ENCODE data around the gene PPP2R2B. TPM values are rescaled to one million over a fixed set of nuclear protein-coding genes. Genes with fewer than 3 reads are reported as not detected.

Gene PPP2R2B
- total and polyA plus RNA-seq, 12 donors = 0.35 to 11.7 (median 4.7) TPM

GRCh38 chr5:146815411-146815810, 63.1 kb downstream of the PPP2R2B start:
- intact Hi-C loops (cut with DNase I) = no loop called here
- no peak for DNase-seq
- no peaks in the 10 kb centered on the region for H3K9me3 ChIP-seq (replicated peaks in 1 of 3)
- H3K36me3 ChIP-seq (replicated peaks in 1 of 2) = no peaks in the 10 kb centered on the region
- H3K27ac ChIP-seq = no peak overlapping the region
- no peaks in the 10 kb centered on the region for H3K4me1 ChIP-seq (replicated peaks in 1 of 2)
- WGBS, 4 donors = 87 to 92% (median 88%) methylated on average over 3 of the region's 3 CpGs
- no peaks in the 10 kb centered on the region for H3K27me3 ChIP-seq
- TF ChIP-seq CTCF (IDR thresholded peaks at IDR 0.05) = no peak
- TF ChIP-seq POLR2A (IDR thresholded peaks at IDR 0.05) = no peak
- no peak overlapping the region for H3K4me3 ChIP-seq

- intact Hi-C loops (cut with DNase I) = no loop called here
- Histone ChIP-seq H3K4me3 (no peak overlapping the region), H3K27me3 (no peaks in the 10 kb centered on the region), H3K36me3 (replicated peaks in 1 of 2) (no peaks in the 10 kb centered on the region), H3K27ac (no peak overlapping the region), H3K4me1 (replicated peaks in 1 of 2) (no peaks in the 10 kb centered on the region), H3K9me3 (replicated peaks in 1 of 3) (no peaks in the 10 kb centered on the region)
- no peak for DNase-seq
- no peak for TF ChIP-seq POLR2A (IDR thresholded peaks at IDR 0.05)
- no peak for TF ChIP-seq CTCF (IDR thresholded peaks at IDR 0.05)
- WGBS, 4 donors = 79 to 86% (median 82%) methylated on average over 10 of the region's 10 CpGs
These were observed 65.0 kb downstream of the PPP2R2B start for GRCh38 chr5:146813346-146814157.

GRCh38 chr5:146805081-146805480, 73.5 kb downstream of the PPP2R2B start:
- Histone ChIP-seq H3K9me3 (replicated peaks in 1 of 3) (no peaks in the 10 kb centered on the region), H3K27ac (no peak overlapping the region), H3K4me1 (replicated peaks in 1 of 2) (no peaks in the 10 kb centered on the region), H3K4me3 (no peak overlapping the region), H3K36me3 (replicated peaks in 1 of 2) (no peaks in the 10 kb centered on the region), H3K27me3 (no peaks in the 10 kb centered on the region)
- TF ChIP-seq CTCF (IDR thresholded peaks at IDR 0.05) (no peak), POLR2A (IDR thresholded peaks at IDR 0.05) (no peak)
- intact Hi-C loops (cut with DNase I) = no loop called here
- no peak for DNase-seq
- WGBS, 4 donors = 62 to 93% (median 70%) methylated on average over 1 of the region's 1 CpG

GRCh38 chr5:146802945-146803522, 75.5 kb downstream of the PPP2R2B start:
- Histone ChIP-seq H3K36me3 (replicated peaks in 1 of 2) (no peaks in the 10 kb centered on the region), H3K4me3 (no peak overlapping the region), H3K27ac (no peak overlapping the region), H3K9me3 (replicated peaks in 1 of 3) (no peaks in the 10 kb centered on the region), H3K27me3 (no peaks in the 10 kb centered on the region), H3K4me1 (replicated peaks in 1 of 2) (no peaks in the 10 kb centered on the region)
- intact Hi-C loops (cut with DNase I) = no loop called here
- TF ChIP-seq POLR2A (IDR thresholded peaks at IDR 0.05) (no peak), CTCF (IDR thresholded peaks at IDR 0.05) (no peak)
- WGBS, 4 donors = 77 to 85% (median 83%) methylated on average over 3 of the region's 3 CpGs
- DNase-seq = no peak
